ENCODE measurements around the gene IFI44. TPM values are rescaled to one million over a fixed set of nuclear protein-coding genes. Genes with fewer than 3 reads are reported as not detected.

IFI44 gene
- total RNA-seq, 1 donor from 2014 or later = 8.2 TPM

- intact Hi-C loops (cut with DNase I) = no loop called here
- no peak for DNase-seq (ENCODE audit: low spot score)
Measured at GRCh38 chr1:78647238-78647637, 2.4 kb upstream of the IFI44 start.

DNA sequence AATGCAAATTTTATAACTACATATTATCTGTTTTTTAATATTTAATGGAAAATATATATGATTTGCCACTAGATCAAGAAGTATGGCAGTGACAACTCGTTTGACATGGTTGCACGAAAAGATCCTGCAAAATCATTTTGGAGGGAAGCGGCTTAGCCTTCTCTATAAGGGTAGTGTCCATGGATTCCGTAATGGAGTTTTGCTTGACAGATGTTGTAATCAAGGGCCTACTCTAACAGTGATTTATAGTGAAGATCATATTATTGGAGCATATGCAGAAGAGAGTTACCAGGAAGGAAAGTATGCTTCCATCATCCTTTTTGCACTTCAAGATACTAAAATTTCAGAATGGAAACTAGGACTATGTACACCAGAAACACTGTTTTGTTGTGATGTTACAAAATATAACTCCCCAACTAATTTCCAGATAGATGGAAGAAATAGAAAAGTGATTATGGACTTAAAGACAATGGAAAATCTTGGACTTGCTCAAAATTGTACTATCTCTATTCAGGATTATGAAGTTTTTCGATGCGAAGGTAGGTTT lies 556 bp downstream of the IFI44 start:
- intact Hi-C loops (cut with DNase I) = loop anchor here (1.0 kb wide), 1 partner anchor 30 kb away; the partner anchor contains the start of gene IFI44L
- DNase-seq (ENCODE audit: low spot score) = no peak

GRCh38 chr1:78651241-78651640 lies 1.6 kb downstream of the IFI44 start:
- DNase-seq (ENCODE audit: low spot score) = no peak
- intact Hi-C loops (cut with DNase I) = no loop called here

- intact Hi-C loops (cut with DNase I) = no loop called here
- DNase-seq (ENCODE audit: low spot score) = no peak
Measured at GRCh38 chr1:78652019-78652560, 2.5 kb downstream of the IFI44 start.

DNA sequence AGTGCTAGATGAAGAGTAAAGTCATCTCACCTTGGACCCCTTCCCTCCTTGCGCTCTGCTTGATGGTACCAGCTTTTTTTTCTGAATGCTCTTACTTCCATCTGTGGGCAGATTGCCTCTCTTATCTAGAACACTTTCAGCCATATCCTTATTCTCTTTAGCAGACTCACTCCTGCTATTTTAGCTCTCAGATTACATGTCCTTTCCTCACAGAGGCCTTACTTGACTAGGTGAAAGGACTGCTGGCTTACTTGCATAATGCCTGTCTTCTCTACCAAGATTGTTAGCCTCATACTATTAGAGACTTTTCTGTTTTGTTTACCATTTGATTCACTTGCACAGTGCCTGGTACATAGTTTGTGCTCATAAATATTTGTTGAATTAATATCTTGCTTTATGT lies 9.3 kb downstream of the IFI44 start:
- DNase-seq (ENCODE audit: low spot score) = no peak

DNA sequence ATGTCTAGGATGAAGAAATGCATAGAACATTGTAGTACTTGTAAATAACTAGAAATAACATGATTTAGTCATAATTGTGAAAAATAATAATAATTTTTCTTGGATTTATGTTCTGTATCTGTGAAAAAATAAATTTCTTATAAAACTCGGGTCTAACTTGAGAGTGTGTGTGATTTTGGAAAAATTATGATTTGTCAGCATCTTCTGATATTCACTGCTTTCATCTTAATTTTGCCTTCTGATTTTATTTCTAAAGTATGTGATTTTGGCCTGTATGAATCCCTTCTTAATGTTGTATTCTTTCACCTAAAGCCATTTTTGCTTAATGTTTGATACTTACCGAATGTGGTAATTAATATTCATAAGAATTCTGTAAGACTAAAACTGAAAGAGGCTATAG lies 14.3 kb downstream of the IFI44 start:
- no peak for DNase-seq (ENCODE audit: low spot score)
- intact Hi-C loops (cut with DNase I) = no loop called here

More for the DNA sequence above, 9.3 kb downstream of the IFI44 start:
- intact Hi-C loops (cut with DNase I) = no loop called here

DNA sequence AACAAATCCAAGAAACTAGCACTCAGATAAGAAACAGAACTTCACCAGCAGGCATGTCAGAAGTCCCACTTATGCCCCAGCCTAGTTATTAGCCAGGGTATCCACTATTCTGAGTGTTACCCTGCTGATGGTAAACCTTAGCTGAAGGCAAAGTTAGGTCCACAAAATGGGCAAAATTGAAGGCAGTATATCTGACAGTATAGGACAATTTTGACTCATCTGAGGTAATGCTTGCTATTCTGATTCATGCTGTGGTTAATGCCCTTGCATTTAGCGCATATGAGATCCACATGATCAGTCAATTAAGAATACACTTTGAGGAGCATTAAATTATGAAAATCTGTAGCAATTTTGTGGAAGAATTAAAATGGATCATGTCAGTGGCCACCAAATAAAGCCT lies 15.1 kb downstream of the IFI44 start:
- intact Hi-C loops (cut with DNase I) = no loop called here
- DNase-seq (ENCODE audit: low spot score) = no peak

GRCh38 chr1:78665809-78666208 lies 16.2 kb downstream of the IFI44 start:
- DNase-seq (ENCODE audit: low spot score) = no peak
- intact Hi-C loops (cut with DNase I) = no loop called here

DNA sequence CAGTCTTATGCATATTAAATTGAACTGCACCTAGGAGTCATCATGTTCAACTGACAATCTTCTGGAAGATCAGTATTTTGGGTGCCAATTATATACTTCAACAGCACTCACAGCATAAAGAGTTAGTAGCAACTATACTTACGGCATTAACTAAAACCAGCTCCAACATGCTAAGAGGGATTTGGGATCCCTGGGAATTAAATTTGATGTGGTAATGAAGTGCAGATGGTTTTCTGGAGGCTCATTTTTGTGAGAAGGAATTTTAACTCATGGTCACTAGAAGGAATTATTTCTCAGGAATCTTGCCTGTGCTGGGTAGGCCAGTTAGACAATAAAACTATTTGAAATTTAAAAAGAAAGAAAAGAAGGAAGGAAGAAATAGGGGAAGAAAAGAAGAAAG lies 18.3 kb downstream of the IFI44 start:
- intact Hi-C loops (cut with DNase I) = no loop called here
- no peak for DNase-seq (ENCODE audit: low spot score)

DNA sequence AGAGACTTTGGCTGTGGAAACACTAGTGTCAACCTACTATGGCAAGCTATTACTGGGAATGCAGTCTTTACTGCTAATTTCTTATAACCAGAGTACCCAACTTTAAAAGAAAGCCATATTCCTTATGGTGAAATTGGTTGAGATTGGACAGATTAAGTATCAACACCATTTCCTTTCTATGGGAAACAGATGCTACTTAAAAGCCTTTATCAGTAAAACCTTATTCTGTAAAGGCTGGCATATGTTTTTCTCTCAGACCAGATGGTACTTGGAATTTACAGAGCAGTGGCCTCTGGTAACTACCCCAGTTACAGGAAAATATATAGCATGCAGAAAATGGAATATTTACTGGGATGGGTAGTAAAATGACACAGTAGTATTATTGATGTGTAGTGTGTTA lies 18.8 kb downstream of the IFI44 start:
- DNase-seq (ENCODE audit: low spot score) = no peak
- intact Hi-C loops (cut with DNase I) = no loop called here

DNA sequence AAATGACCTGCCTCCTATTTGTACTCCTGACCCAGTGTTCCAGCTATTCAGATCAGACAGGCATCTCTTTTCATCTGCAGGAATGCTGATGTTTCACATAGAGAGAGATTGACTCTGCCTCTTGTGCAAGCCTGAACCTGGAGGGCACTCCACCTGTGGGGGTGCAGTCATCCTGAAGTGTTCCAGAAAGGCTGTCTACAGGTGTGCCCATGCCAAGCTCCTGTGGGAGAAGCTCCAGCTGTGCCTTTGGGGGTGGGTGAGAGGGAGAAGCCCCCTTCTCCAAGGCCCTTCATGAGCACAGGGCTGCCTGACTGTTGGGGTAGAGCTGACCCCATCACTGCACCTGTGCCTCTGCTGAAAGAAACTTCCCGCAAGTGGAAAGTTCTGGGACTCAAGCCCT lies 22.8 kb downstream of the IFI44 start:
- intact Hi-C loops (cut with DNase I) = no loop called here

GRCh38 chr1:78673120-78673519 lies 23.5 kb downstream of the IFI44 start:
- no peak for DNase-seq (ENCODE audit: low spot score)
- intact Hi-C loops (cut with DNase I) = no loop called here

More for the DNA sequence above, 22.8 kb downstream of the IFI44 start:
- DNase-seq (ENCODE audit: low spot score) = no peak

- intact Hi-C loops (cut with DNase I) = loop anchor here (5.0 kb wide), 2 partner anchors 529 to 544 kb away; no protein-coding TSS in a partner anchor
- no peak for DNase-seq (ENCODE audit: low spot score)
Measured at GRCh38 chr1:78676347-78676982, 26.8 kb downstream of the IFI44 start.

- intact Hi-C loops (cut with DNase I) = loop anchor here (5.0 kb wide), 2 partner anchors 530 to 545 kb away; no protein-coding TSS in a partner anchor
- no peak for DNase-seq (ENCODE audit: low spot score)
Measured at GRCh38 chr1:78676993-78677392, 27.4 kb downstream of the IFI44 start.

- intact Hi-C loops (cut with DNase I) = loop anchor here (1.0 to 5.0 kb wide), 3 partner anchors 61 to 545 kb away; no protein-coding TSS in a partner anchor
Measured at GRCh38 chr1:78677788-78678187, 28.2 kb downstream of the IFI44 start.

DNA sequence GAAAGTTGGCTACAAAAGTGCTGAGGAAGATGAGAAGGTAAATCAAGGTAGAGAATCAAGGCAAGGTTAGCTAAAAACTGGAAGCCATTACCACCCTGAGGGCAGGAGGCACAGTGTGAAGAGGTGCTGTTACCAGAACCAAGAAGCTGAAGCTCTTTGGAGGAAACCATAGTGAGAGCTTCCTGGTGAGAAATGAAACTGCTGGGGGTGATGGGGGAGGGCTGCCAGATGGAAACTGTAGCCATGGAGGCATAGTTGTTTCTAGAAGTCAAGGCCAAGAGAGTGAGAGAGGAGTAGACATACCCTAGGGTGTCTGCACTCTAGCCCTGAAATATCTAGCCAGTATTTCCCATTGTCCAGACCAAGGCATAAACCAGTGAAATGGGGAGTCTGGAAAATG lies 28.7 kb downstream of the IFI44 start:
- intact Hi-C loops (cut with DNase I) = loop anchor here (1.0 to 5.0 kb wide), 3 partner anchors 62 to 546 kb away; no protein-coding TSS in a partner anchor
- DNase-seq (ENCODE audit: low spot score) = no peak

More at GRCh38 chr1:78677788-78678187, 28.2 kb downstream of the IFI44 start:
- DNase-seq (ENCODE audit: low spot score) = no peak

GRCh38 chr1:78681265-78681664 lies 31.6 kb downstream of the IFI44 start:
- intact Hi-C loops (cut with DNase I) = no loop called here
- no peak for DNase-seq (ENCODE audit: low spot score)

DNA sequence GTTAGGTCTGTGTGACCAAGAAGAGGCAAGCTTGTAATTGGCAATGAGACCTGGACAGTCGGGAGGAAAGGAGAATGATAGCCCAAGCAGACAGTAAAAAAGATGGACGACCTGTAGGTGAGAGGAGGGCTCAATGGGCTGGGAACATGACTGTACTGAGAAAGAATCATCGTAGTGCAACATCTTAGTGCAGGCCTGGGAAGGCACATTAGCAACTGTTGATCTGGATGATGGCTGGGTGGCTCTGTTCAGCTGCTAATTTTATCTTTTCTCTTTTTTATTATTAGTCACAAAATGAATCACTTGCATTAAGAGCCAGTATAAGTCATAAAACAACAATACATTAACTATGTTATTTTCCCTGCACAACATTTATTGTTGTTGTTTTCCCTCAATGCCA lies 32.9 kb downstream of the IFI44 start:
- no peak for DNase-seq (ENCODE audit: low spot score)
- intact Hi-C loops (cut with DNase I) = no loop called here

DNA sequence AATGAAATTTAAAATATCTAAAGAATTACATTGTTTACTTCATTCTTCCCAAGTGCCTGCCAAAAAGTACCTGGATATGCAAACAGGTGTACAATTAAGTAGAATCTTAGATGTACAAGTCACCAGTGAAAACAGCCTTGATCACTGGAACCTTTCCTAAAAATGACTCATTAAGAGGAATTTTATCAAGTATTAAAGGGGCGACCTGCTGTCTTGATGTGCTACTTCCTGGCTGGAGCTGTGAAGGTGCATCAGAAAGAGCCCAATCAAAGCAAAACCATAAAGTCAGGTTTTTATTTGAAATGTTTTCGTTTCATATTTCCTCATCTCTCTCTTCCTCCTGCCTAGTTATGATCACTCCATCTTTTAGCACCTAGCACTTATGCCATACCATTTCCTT lies 33.4 kb downstream of the IFI44 start:
- intact Hi-C loops (cut with DNase I) = no loop called here
- no peak for DNase-seq (ENCODE audit: low spot score)

DNA sequence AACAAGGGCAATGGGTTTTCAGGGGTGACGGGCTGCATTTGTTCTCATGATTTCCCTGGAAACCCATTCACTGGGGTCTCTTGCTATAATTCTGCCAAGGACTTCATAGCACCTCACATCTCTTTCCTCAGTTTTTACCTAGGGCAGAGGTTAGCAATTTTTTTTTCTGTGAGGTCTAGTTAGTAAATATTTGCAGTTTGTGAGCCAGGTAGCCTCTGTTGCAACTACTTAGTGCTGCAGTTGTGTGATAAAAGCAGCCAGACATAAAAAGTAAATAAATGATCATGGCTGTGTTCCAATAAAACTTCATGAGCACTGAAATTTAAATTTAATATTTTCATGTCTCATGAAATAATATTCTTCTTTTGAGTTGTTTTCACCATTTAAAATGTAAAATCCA lies 37.7 kb downstream of the IFI44 start:
- no peak for DNase-seq (ENCODE audit: low spot score)
- intact Hi-C loops (cut with DNase I) = no loop called here

DNA sequence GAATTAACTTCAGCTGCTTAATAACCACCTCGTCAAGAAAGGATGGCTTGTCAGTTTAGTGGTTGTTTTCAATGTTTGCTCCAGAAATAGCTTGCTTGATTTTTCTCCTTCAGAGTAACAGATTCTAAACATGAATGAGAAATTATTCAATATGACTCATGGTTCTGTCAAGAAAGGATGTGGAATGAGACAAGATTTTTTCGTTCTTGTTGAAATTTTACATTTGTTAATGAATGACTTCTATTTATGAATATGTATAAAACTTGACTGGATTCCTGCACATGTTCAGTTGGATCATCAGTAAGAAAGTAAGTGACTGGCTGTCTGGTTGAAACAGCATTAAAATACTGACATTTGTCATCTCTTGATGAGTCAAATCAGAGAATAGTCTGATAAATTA lies 38.3 kb downstream of the IFI44 start:
- intact Hi-C loops (cut with DNase I) = no loop called here
- DNase-seq (ENCODE audit: low spot score) = no peak
